HG03095 (cell line): Measurements from ENCODE around the gene HNRNPL.
"Not testable (repeated sequence)": the region's sequence is repeated elsewhere in the genome, so short reads cannot be mapped to it uniquely, and the experiment has no call there.

ENCODE experiments used
- ATAC-seq: cut with Tn5 transposase; IDR thresholded peaks from one replicate; pipeline ENCODE4 v1.9.1; 2021; ENCODE audit warnings: moderate library complexity; ENCODE audit not compliant: unreplicated experiment

HNRNPL gene

DNA sequence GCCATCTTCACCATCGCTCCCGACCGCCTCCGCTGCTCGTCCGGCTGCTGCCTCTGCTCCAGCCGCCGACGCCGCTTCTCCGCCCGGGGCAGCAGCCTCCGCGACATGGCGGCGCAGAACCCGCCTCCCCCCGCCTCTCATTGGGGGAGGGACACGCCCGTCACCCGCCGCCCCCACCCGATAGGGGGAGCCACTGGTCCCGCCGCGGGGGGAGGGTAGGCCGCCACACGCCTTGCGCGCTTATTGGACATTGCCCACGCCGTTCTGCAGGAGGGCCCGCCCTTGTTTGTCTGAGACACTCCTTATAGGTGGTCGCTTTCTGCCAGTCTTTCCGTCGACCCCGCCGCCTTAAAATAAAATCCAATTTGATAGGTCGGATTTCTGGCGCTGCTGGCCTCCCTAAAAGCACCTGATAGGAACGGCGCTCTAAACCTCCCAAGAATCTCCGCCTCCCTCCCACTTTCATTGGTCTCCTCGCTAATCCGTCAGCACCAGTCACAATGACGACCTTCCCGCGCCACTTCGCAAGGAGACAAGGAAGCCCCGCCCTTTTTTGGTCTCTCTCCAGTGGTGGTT lies at the start of gene HNRNPL:
Gene HNRNPL (minus strand): TSS at position 127 of the 576 bp plus-strand sequence. CDS start 20 bp downstream, at position 107.
- no peak for ATAC-seq

DNA sequence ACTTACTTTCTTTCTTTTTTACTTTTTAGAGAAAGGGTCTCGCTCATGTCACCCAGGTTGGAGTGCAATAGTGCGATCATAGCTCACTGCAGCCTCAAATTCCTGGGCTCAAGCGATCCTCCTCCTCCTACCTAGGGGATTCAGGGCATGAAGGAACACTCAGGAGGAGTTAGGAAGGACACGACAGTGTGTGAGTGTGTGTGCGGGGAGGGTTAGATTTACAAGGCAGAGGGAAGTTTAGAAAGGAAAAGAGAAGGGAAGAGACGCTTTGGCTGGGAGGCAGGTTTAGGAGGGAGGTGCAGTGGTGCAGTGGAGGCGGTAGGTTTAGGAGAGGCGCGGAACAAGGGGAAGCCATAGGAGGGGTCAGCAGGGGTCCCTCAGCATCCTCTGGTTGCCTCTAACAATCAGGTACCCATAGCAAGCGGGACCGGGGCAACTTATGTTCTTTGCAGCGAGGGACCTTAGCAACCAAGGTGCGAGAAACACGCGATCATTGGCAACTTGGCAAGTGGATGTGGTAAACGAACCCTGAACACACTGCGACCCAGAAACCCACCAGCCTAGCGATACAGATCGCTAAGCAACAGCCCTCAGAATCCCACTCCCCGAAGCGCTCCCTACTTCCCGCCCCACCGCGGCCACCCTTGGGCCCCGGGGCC lies 49.1 kb upstream of the HNRNPL start:
- no peak for ATAC-seq

DNA sequence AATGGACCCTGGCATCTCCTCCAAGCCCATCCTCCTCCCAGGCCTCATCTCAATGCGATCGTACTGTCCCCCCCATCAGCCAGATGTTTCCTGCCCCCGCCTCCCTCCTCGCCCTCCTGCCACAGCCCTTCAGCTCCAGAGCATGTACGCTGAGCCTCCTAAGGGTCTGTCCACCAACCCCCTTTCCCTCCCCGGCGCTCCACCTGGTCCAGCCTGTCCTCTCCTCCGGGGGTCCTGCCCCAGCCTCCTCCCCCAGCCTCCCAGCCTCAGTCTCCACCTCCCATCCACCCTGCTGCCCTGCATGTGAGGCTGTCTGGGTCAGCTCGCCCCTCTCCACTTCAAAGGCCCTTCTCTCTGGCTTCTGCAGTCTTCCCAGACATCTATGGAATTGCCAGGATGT lies 45.2 kb upstream of the HNRNPL start:
- ATAC-seq, result no peak

DNA sequence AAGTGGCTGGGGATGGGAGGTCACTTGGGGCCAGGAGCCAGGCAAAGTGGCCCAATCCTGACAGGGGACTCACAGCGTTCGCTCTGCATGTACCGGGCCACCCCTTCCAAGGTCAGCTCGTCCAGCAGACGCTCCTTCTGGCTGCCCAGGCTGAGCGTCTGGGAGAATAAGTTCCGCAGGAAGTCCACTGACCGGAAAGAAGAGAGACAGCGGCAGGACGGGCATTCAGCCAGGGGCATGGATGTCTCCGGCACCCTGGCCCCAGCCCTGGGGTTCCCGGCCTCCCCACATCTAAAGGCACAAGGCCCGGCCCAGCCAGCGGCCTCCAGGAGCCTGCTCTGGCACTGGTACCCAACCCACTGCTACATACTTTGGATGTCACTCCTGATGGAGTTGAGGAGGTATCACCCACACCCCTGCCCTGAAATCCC lies 43.6 kb upstream of the HNRNPL start:
- ATAC-seq, result no peak

DNA sequence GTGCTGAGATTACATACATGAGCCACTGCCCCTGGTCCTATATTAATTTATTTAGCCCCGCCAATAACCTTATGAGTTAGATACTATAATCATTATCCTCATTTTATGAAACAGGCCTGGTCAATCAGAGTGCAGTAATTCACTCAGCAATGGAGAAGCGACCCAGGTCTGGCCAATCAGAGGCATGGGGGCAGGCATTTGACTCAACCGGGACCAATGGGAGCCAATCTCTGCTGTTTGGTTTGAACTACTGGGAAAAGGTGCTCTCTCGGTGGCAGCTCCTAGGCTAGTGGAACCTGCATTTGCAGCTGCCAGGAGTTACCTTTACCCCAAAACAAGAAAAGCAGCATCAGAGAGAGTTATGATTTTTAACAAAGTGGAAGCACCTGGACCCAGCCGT lies 43.1 kb upstream of the HNRNPL start:
- ATAC-seq, result no peak

DNA sequence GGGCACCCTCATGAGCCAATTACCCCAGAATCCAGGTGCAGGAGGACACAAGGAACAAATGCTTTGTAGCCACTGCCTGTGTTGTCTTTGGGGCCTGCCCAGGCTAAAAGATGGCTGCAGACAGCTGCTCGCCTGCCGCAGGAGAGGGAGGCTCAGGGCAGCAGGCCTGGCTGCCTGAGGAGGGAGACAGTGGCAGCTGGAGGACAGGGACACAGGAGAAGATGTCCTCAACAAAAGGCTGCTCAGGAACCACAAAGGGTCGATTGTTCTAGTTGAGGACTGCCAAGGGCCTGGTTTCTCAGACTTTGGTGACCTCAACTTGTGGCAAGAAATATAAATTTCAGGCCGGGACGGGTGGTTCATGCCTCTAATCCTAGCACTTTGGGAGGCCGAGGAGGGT lies 42.0 kb upstream of the HNRNPL start:
- ATAC-seq, result no peak

DNA sequence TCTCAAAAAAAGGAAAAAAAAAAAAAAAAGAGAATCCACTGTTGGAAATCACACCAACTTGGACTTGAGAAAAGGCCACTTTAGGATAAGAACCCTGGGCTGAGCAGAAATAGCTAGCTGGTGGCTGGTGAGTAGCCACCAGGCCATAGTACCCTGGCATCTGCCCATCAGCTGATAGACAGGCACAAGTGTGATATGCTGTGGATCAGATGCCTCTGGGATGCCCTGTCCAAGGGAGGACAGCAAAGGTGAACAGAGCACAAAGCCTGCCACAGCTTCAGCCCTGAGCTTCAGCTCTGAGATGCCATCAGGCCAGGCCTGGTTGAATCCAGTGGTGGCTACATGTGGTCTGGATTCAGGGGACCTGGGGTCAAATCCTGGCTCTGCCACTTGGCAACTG lies 40.9 kb upstream of the HNRNPL start:
- ATAC-seq, result no peak

DNA sequence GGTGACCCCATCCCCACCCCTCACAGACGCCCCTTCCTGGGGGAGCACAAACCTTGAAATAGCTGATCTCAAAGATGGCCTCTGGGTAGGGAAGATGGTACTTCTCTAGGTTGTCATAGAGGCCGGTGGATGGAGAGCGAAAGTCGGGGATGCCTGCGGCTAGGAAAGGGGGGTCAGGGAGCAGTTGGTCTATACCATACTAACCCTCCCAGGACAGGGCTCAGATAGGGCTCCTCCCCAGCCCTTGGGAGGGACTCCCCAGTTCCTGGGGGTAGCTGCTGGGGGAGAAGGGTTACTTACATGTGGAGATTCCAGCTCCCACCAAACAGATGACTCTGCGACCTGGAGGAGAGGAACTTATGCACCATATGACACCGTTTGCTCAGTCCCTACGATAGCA lies 40.0 kb upstream of the HNRNPL start:
- no peak for ATAC-seq

DNA sequence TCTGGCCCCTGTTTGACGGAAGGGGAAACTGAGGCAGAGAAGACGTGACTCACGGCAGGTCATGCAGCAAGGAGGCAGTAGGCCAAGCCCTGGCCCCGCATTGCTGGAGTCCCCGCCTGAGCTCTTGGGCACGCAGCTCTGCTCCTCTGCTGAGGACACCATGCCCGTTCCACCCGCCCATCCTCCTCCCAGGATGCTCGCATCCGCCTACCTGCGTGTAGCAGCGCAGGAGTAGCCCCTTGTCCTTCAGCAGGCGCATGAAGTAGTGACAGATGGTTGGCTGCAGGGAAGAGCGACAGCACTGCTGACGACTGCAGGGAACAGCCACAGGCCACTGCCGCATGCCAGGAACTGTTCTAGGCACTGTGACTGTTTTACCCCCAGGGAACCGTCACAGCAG lies 39.1 kb upstream of the HNRNPL start:
- no peak for ATAC-seq

DNA sequence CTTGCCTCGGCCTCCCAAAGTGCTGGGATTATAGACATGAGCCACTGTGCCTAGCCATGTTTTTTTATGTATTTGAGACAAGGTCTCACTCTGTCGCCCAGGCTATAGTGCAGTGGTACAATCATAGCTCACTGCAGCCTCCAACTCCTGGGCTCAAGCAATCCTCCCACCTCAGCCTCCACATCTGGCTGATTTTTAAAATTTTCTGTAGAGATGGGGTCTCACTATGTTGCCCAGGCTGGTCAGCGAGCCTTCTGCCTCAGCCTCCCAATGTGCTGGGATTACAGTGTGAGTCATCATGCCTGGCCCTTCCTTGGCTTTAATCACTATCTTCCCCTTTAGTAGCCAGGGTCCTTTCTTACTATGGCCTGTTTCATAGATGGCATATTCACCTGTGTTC lies 34.9 kb upstream of the HNRNPL start:
- ATAC-seq, result not testable (repeated sequence)

DNA sequence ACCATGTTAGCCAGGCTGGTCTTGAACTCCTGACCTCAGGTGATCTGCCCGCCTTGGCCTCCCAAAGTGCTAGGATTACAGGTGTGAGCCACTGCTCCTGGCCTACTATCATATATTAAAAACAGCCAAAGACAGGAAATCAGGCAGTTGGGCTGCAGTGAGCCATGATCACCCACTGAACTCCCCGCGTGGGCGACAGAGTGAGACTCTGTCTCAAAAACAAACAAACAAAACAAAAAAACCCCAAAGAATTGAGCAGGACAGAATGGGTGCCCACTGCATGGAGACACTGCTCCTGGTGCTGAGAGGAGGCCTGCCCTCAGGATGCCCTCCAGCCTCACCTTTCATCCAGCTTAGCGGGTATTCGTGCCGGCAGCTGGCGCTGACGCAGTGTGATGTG lies 33.5 kb upstream of the HNRNPL start:
- ATAC-seq, result no peak

DNA sequence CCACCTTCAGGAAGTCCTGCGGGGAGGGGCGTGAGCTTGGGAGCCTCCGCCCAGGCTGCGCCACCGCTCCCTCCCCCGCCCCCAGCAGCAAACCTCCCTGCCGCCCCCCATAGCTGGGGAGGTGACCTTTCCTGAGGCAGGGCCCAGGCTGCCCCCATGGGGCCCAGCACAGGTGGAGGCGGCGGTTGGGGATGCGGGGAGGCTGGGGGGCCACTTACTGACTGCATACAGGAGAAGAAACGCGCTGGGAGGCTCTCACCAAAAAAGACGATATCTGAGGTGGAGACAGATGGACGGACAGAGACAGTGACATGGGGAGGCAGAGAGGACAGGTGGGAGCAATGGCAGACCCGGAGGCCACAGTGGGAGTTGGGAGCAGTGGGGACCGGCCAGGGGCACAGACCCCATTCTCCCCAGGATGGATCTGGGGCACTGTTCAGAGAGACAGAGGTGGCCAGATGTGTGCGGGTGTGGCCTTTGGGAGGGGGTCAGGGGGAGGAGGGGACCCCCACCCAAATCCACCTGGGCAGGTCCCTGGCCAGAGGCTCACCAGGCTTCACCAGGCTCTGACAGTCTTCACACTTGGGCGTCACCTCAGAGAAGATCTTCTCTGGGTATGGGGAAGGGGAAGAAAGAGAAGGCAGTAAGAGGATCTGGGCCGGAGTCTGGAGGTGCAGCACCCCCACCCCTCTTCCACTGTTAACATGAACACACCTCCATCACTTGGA lies 31.3 kb upstream of the HNRNPL start:
- ATAC-seq, result no peak

DNA sequence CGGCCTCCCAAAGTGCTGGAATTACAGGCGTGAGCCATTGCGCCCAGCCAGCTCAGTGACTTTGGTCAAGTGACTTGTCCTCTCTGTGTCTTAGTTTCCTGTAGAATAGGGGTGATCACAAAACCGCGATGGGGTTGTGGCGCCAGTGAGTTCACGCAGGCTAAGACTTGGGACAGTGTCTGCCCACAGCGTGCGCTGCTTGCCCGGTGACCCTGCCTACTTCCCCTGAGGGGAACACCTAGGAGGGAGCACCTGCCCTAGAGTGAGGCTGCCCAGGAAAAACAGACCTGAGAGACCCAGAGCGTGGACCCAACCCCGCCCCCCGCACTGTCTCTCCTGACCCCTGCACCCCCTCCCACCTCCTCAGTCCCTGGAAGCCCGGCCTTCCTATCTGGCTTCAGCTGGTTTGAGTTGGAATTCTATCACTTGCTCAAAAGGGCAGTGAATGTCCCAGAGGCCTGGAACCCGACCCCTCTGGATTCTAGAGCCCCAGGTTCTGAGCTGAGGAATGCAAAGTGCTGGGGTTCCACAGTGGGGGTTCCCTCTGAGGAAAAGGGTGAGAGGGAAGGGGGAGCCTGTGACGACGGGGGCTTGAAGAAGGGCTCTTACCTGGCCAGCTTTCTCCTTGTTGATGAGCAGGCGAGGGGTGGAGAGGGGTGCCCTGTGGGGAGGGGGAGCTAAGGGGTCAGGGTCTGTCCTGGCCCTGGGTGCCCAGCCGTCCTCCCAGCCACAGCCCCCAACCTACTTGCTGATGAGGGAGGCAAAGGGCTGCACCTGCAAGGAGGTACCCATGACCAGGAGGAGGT lies 30.5 kb upstream of the HNRNPL start:
- no peak for ATAC-seq

DNA sequence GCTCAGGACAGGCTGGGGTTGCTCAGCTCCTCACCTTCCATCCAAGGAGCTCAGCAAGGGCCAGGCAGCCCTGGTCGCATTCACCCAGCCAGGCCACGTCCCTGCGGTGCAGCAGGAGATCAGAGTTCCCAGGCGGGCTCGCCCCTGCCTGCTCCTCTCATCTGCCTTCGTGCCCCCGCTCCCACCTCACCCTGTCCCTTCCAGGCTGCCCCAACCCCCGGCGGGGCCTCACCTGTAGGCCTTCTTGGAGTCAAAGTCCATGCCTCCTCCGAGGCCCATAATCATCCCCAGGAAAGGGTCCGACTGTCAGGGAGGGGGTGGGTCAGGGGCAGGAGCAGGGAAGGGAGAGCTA lies 29.6 kb upstream of the HNRNPL start:
- ATAC-seq, result no peak

DNA sequence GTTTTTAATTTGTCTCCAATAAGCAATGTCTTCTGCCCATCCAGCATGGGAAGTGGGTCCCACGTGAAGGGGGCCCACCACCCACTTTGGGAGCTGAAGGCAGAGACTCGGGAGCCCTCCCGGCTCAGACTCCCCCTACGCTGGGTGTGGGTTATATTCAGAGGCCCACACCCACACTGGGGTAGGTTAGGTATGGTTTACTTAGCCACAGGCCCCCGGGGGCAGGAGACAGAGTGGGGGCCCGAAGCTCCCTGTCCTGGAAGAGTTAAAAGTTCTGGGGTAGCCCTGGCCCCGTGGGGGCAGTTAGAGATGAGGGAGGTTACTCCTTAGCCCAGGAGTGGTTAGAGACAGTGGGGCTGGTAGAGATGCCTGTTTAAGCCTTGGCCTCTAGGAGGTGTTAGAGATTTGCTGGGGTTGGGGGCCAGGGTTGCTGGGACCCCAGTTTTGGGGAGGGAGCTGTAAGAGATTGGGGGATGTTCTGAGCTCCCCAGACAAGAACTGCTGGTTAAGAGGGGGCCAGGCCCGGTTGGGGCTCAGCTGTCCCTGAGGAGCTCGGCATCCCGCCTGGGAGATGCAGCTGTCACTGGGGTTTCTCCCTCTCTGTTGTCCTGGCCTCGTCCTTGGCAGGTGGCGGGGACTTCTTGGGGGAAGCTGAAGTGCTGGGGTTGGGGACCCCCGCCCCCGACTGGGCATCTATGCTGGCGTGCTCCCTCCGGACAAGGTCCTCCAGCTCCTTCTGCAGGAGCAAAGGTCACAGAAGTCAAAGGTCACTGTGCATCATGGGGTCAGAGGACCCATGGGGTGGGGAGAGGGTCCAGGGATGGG lies 29.0 kb upstream of the HNRNPL start:
- no peak for ATAC-seq

DNA sequence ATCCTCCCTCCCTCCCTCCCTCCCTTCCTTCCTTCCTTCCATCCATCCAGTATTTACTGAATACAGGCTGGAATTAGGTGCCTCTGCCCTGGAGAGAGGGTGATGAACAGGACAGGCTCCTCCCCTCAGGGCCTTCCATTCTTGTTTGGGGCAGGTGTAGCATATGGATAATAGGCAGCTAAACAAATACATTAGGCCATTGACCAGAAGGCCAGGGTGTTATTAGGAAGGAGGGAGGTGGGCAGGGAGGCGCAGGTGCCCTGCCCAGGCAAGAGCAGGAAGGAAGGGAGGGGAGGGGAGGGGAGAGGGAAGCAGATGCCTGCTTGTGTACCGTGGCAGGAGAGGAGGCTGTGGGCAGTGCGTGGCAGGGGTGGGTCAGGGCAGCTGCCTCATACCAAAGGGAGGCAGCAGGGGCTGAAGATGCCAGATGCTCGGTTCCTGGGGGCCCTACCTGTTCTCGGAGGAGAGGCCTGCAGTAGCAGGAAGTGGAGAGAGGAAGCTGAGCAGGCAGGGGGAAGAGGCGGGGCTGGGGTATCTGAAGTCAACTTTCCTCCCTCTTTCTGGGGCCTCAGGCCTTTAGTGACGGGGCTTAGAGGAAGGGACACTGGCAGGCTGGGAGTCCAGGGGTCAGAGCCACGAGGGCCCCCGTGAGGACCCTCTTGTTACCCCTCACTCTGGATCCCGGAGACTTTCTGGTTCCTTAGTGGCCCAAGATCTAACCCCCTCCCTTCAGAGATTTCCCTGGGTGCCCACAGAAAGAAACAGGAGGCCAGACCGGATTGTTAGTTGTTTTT lies 28.2 kb upstream of the HNRNPL start, which contains the start of gene RINL:
Gene RINL (minus strand): TSS at position 495 of the 794 bp plus-strand sequence. CDS start 1,533 bp downstream, outside the sequence.
- no peak for ATAC-seq

DNA sequence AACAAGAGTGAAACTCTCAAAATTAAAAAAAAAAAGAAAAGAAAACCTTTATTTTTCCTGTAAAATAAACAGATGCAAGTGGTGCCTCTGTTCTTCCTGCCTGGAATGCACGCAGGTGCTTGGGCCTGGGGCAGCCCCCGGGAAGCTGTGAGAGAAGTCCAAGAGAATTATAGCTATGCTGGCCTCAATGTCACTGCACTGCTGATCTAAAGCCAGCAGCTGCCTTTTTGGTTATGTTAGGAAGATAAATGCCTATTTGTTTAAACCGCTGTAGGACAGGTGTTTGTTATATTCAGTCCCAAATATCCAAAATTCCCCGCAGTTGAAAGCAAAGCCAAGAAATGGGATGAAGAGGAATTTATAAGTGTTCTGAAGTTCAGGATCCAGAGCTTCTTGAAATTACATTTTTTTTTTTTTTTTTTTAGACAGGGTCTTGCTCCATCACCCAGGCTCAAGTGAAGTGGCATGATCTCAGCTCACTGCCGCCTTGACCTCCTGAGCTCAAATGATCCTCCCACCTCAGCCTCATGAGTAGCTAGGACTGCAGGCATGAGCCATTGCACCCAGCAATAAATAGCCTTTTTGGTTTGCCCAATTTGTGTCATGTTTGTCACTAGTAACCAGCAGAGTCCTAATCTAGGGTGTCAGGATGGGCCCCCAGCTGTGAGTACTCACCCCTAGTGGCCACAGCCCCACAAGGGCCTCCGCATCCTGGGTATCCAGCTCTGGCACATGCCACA lies 26.0 kb upstream of the HNRNPL start:
- ATAC-seq, result no peak

DNA sequence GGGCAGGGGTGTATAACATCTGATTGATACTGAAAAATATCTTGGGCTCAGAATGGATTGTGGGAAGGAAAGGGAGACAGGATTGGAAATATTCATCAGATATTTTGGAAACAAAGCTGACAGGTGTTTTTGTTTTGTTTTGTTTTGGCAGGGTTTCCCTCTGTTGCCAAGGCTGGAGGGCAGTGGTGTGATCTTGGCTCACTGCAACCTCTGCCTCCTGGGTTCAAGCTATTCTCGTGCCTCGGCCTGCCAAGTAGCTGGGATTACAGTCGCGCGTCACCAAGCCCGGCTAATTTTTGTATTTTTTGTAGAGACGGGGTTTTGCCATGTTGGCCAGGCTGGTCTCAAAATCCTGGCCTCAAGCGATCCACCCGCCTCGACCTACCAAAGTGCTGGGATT lies 23.6 kb upstream of the HNRNPL start:
- not testable (repeated sequence) for ATAC-seq

DNA sequence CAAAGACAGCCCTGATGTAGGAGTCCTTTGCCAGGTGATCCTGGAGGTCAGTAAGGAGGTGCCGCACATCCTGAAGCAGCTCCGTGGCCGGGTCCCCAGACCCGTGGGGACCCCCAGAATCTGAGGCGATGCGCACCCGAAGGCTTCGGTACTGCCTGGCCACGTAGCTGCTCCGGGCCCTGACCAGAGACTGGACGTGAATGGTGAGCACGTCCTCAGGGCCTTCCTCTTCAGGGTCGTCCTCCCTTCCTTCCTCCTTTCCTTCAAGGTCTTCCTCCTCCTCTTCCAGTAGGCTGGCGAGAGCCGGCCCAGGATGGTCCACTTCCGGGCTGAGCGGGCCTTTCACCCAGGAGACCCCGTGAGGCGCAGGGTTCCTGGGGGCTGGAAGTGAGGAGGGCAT lies 20.8 kb upstream of the HNRNPL start:
- ATAC-seq, result no peak
